ENCODE measurements around the gene ABTB2. TPM values are rescaled to one million over a fixed set of nuclear protein-coding genes. Genes with fewer than 3 reads are reported as not detected.

ABTB2 gene
- total RNA-seq, 1 donor: 1.6 TPM

DNA sequence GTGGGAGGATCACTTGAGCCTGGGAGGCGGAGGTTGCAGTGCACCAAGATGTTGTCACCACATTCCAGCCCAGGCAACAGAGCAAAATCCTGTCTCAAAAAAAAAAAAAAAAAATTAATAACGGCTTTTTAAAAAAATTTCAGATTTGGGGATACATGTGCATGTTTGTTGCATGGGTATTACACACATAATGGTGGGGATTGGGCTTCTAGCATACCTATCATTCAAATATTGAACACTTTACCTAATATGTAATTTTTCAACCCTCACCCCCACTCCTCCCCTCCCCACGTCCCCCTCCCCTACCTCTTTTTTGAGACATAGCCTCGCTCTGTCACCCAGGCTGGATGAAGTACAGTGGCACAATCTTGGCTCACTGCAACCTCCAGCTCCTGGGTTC lies 40.1 kb downstream of the ABTB2 start:
- no peak for DNase-seq (ENCODE audit: low read depth in 2 of 3, low spot score in 2 of 3)

- DNase-seq (ENCODE audit: low read depth in 2 of 3, low spot score in 2 of 3): no peak
Observed at GRCh38 chr11:34317036-34317360, 40.8 kb downstream of the ABTB2 start.

DNA sequence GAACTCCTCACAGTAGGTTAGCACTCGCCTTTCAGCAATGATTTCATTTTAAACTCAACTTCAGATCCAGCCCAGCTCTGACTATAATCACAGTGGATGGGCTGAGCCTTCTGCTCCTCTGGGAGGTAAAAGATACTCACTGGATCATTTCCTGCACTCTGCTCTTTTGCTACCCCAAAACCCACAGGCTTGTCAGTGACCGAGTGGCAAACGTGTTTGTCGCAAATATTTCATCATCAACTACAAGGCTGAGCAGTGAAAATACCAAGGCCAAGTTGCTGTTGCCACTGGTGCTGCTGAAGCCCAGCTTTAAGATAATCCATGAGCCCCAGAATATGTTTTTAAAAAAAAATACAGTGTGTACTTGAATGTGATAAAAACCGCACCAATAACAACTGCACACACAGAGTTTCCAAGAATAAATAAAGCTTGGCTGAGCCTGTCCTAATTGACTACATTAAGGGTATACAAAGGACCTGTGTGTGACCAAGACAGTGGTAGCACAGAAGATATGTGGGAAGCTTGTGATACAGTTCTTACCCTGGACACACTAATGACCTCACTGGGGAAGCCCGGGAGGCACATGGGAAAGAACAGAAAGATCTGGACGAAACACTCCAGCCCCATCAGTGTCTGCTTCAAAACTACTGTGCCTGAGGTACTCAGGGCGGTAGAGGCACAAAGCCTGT lies 41.3 kb downstream of the ABTB2 start:
- DNase-seq (ENCODE audit: low read depth in 2 of 3, low spot score in 2 of 3): no peak

DNA sequence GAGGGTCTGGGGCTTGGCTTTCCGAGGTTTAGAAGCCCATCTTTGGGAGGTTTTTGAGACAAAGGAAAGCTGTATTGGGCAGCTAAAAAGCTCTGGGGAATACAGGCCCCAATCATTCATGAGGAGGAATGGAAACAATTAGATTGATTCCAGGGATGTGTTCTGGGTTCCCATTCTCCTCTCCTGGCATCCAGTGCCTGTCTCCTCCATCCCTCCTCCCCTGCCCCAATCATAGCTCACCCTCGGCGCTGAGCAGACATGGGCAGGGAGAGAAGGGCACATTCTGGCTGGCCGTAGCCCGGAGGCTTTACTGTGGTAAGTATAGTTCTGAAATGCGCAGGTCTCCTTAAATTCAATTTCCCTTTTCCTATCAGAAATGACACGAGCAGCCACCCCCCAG lies 42.4 kb downstream of the ABTB2 start:
- no peak for DNase-seq (ENCODE audit: low read depth in 2 of 3, low spot score in 2 of 3)

GRCh38 chr11:34314936-34315335 lies 42.9 kb downstream of the ABTB2 start:
- DNase-seq (ENCODE audit: low read depth in 2 of 3, low spot score in 2 of 3): no peak

DNA sequence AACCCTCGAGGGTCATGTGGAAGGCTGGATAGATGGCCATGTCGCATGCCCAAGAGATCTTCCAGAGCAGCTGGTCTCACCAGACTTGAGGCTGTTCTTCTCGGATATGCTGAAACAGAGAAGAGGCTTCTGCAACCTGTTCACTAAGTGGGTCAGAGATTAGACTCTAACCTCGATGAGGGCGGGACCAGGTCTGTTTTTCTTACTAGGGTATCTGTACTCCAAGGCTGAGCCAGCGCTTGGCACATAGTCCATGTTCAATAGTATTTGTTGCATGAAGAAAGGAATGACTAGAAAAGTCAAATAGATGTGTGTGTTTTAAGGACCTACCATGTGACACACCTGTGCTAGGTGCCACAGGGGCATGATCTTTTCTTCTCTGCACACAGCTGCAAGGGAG lies 43.6 kb downstream of the ABTB2 start:
- DNase-seq (ENCODE audit: low read depth in 2 of 3, low spot score in 2 of 3): no peak

- DNase-seq (ENCODE audit: low read depth in 2 of 3, low spot score in 2 of 3): no peak
Observed at GRCh38 chr11:34313099-34313517, 44.7 kb downstream of the ABTB2 start.

- no peak for DNase-seq (ENCODE audit: low read depth in 2 of 3, low spot score in 2 of 3)
Observed at GRCh38 chr11:34311126-34311525, 46.7 kb downstream of the ABTB2 start.

- no peak for DNase-seq (ENCODE audit: low read depth in 2 of 3, low spot score in 2 of 3)
Observed at GRCh38 chr11:34309965-34310364, 47.8 kb downstream of the ABTB2 start.

- DNase-seq (ENCODE audit: low read depth in 2 of 3, low spot score in 2 of 3): no peak
Observed at GRCh38 chr11:34308913-34309585, 48.8 kb downstream of the ABTB2 start.

DNA sequence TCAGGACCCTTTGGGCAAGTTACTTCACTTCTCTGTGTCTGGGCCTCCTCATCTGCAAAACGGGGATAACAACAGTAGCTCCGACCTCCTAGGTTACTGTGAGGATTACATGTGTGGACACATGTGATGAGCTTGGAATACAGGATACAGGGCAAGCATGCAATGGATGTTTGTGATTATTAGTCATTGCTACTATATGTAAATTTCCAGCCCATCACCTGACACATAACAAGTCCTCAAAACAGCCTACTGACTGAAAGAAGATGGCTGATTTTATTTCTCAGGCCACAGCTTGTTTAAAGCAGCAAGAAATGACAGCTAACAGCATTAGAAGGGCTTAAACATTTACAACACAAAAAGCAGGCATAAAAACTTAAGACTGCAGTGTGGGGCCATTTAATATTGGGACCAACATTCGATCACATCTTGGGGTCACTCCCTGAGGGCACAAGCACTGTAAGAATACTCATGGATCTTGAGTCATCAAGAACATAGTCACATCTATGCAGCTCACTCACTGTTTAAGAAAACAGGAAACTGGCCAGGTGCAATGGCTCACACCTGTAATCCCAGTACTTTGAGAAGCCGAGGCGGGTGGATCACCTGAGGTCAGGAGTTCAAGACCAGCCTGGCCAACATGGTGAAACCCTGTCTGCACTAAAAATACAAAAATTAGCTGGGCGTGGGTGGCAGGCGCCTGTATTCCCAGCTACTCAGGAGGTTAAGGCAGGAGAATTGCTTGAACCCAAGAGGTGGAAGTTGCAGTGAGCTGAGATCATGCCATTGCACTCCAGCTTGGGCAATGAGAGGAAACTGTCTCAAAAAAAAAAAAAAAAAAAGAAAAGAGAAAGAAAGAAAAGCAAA lies 49.5 kb downstream of the ABTB2 start:
- no peak for DNase-seq (ENCODE audit: low read depth in 2 of 3, low spot score in 2 of 3)

GRCh38 chr11:34305780-34306179 lies 52.0 kb downstream of the ABTB2 start:
- no peak for DNase-seq (ENCODE audit: low read depth in 2 of 3, low spot score in 2 of 3)

DNA sequence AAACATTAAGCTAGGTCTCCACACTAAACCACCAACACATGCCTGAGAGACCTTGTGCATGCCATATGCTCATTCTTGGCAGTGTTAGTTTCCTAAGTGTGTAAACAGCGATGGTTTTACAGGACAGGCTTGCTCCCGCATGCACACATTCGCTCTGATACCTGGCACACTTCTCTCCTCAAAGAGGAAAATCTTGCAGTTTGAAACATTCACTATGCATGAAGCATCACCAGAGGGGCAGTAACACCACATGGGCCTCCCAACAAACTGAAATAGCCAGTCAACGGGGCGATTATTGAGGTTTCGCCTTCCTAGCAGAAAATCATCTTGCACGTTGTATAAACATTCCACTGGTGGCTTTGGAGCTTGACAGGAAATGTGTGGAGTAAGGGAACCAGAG lies 52.6 kb downstream of the ABTB2 start:
- DNase-seq (ENCODE audit: low read depth in 2 of 3, low spot score in 2 of 3): no peak

GRCh38 chr11:34303028-34303570 lies 54.7 kb downstream of the ABTB2 start:
- no peak for DNase-seq (ENCODE audit: low read depth in 2 of 3, low spot score in 2 of 3)

GRCh38 chr11:34302046-34302921 lies 55.5 kb downstream of the ABTB2 start:
- DNase-seq (ENCODE audit: low read depth in 2 of 3, low spot score in 2 of 3): peak in 2 of 3 donors; percentile 9 to 29

GRCh38 chr11:34300926-34301295 lies 56.9 kb downstream of the ABTB2 start:
- no peak for DNase-seq (ENCODE audit: low read depth in 2 of 3, low spot score in 2 of 3)

DNA sequence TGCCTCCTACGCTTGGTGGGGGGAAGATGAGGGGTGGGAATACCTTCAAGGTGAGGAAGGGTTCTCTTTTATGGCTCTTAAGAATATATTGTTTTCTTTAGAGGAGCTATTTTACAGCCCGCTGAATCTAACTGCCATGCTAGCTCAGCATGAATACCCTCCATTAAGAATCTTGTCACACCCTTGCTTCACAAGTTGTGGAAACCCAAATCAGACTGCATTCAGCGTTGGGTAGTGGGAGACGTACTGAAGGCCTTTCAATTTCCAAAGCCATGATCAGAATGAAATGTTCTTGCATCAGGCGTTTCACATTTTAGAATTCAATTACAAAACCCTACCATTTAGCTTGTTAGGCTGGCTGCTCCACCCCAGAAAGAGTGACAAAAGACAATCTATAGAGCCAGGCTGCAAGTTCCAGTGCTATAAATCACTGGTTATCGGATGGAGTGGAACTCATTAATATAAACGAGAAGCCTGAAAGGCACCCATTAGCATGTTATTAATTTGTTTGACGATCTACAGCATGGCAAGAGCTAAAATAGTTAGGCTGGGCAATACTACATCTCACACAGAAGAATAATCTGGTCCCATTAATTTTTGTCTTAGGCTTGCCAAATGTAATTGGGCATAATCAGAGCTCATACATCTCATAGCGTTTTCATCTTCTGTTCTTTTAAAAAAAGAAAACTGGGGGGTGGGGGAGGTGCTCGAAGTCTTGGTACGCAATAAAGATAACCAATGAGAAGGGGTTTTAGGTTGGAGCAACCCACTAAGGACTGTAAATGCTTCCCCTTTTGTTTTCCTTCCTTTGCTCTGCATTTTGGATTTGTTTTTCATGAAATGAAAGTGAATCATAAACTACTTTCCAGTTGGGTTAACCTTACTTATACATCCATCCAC lies 57.5 kb downstream of the ABTB2 start:
- DNase-seq (ENCODE audit: low read depth in 2 of 3, low spot score in 2 of 3): peak in 2 of 3 donors; percentile 31 to 73

GRCh38 chr11:34299284-34299972 lies 58.4 kb downstream of the ABTB2 start:
- DNase-seq (ENCODE audit: low read depth in 2 of 3, low spot score in 2 of 3): no peak

DNA sequence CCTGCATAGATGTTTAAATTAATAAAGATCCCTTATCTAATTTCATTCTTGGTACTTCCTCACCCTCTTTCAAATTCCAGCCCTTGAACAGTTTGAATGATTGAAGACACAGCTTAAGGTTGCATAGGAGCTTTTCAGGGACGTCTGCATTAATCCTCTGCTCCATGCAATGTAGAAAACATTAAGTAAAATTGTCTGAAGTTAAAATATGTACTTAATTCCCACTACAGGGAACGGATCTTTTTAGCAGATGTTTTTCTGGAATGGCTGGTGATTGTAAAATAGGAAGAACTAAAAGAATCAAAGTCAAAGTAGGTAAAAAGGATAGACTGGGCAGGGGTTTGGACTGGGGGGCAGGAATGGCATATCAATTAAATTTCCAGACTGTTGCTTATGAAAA lies 58.9 kb downstream of the ABTB2 start:
- DNase-seq (ENCODE audit: low read depth in 2 of 3, low spot score in 2 of 3): no peak
